SK-N-SH treated with all-trans-retinoic acid at 6 μM for 48 hours (cell line): ENCODE measurements around the gene CCDC69.

Experiments used
- ARNTL ChIP-seq: fragments of 450-650 bp; formaldehyde crosslinking; IDR thresholded peaks from 2 replicates; pipeline ENCODE4 v1.5.0; 2020; ENCODE audit warnings: low read depth, mild to moderate bottlenecking, moderate library complexity, borderline replicate concordance
- OSR1 ChIP-seq: fragments of 250-450 bp; sonication (Bioruptor Pico); IDR thresholded peaks from 2 replicates; pipeline ENCODE4 v1.8.0; 2022; ENCODE audit warnings: moderate library complexity, mild to moderate bottlenecking, inconsistent platforms
- ZFP30 ChIP-seq: fragments of 450-650 bp; formaldehyde crosslinking; IDR thresholded peaks from 2 replicates; pipeline ENCODE4 v1.5.0; 2022; ENCODE audit warnings: mild to moderate bottlenecking, moderate library complexity

- no peak for TF ChIP-seq ARNTL (CRISPR knock-in tag)
- TF ChIP-seq OSR1, result no peak
- no peak for TF ChIP-seq ZFP30 (CRISPR knock-in tag)
These were observed 34.7 kb downstream of the CCDC69 start for GRCh38 chr5:151189151-151189550.
